Stimulated activated naive CD8-positive, alpha-beta T cell treated with anti-CD3 and anti-CD28 coated beads, Interleukin-15, amount 100 ng/mL, for 72 hours (primary cell): ENCODE data around the gene PPFIBP1.
A peak's percentile ranks its signal among the peaks of the same experiment; 100 is the strongest.

Source experiments
- ATAC-seq: fragments of 150-1000 bp; cut with Tn5 transposase; 2 replicates; pipeline ENCODE4 v1.10.0; 2021; ENCODE audit warnings: mild to moderate bottlenecking, moderate library complexity
- DNase-seq, 2 donors: peaks; one replicate each; pipeline ENCODE4 v3.0.0; 2021 to 2022
- H3K27ac Mint-ChIP-seq, 2 donors: one replicate each; pipeline ENCODE4 v1.8.0; 2022; ENCODE audit warnings: mild to moderate bottlenecking in 2 of 2, mixed read lengths in 2 of 2, moderate library complexity in 2 of 2
- H3K27me3 Mint-ChIP-seq: one replicate; pipeline ENCODE4 v1.8.0; 2022; ENCODE audit warnings: mixed read lengths
- H3K4me1 Mint-ChIP-seq: one replicate; pipeline ENCODE4 v1.8.0; 2022; ENCODE audit warnings: mild to moderate bottlenecking, mixed read lengths
- H3K4me3 Mint-ChIP-seq, 2 donors: one replicate each; pipeline ENCODE4 v1.8.0; 2022; ENCODE audit warnings: mild to moderate bottlenecking in 2 of 2, mixed read lengths in 2 of 2, moderate library complexity in 1 of 2
- H3K9me3 Mint-ChIP-seq, 2 donors: one replicate each; pipeline ENCODE4 v1.8.0; 2022; ENCODE audit warnings: mixed read lengths in 2 of 2

Gene PPFIBP1

DNA sequence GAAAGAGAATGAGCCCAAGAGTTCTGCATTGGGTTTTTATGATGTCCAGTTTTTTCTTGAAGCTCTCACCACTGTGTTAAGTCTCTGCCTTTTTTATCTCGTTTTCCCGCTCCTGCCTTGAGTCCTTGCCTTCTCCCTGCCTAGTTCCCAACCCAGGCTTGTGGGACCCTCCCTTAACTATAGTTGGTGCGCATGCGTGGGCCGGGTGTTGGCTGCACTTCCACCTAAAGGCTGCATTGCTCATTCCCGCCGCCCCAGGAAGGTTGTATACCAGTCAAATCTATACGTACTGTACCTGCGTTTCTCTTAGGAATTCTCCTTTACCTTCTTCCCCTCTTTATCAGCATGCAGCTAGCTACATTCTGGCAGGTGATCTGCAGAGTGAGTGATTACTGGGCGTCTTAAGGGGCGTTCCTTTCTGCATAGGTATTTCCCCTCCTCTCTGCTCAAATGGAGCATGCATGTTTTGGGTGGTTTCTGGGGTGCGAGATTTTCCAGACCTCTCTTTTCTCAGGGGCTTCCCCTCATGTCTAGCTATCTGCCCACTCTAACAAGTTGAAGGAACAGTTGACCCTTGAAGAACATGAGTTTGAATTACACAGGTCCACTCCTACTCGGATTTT is 165.7 kb downstream of the PPFIBP1 start:
- H3K4me1 Mint-ChIP-seq, result no peaks in the 10 kb centered on the region
- DNase-seq (no peak), ATAC-seq (no peak)
- H3K27me3 Mint-ChIP-seq, result no peaks in the 10 kb centered on the region
- H3K27ac Mint-ChIP-seq, result no peak overlapping the region
- no peaks in the 10 kb centered on the region for H3K9me3 Mint-ChIP-seq
- no peak overlapping the region for H3K4me3 Mint-ChIP-seq

GRCh38 chr12:27693403-27693802 is 169.4 kb downstream of the PPFIBP1 start:
- ATAC-seq (no peak), DNase-seq (no peak)
- no peaks in the 10 kb centered on the region for H3K9me3 Mint-ChIP-seq
- H3K4me3 Mint-ChIP-seq, result no peak overlapping the region
- H3K27ac Mint-ChIP-seq, result no peak overlapping the region
- H3K4me1 Mint-ChIP-seq, result no peaks in the 10 kb centered on the region
- no peaks in the 10 kb centered on the region for H3K27me3 Mint-ChIP-seq

- DNase-seq, result no peak
- H3K4me1 Mint-ChIP-seq, result no peaks in the 10 kb centered on the region
- no peak overlapping the region for H3K27ac Mint-ChIP-seq
Measured at GRCh38 chr12:27695556-27696292, 171.7 kb downstream of the PPFIBP1 start.

GRCh38 chr12:27696293-27696652 is 172.3 kb downstream of the PPFIBP1 start, which contains the start of gene REP15:
Gene REP15 (plus strand): TSS chr12:27696447. CDS start chr12:27696563, 116 bp downstream.
- DNase-seq, result no peak
- Mint-ChIP-seq H3K27me3 (no peaks in the 10 kb centered on the region), H3K27ac (no peak within 1 kb of the TSS)

More at GRCh38 chr12:27695556-27696292, 171.7 kb downstream of the PPFIBP1 start:
- no peaks in the 10 kb centered on the region for H3K27me3 Mint-ChIP-seq
- no peak for ATAC-seq
- H3K4me3 Mint-ChIP-seq, result no peak overlapping the region
- no peaks in the 10 kb centered on the region for H3K9me3 Mint-ChIP-seq

GRCh38 chr12:27696864-27697564 is 173.0 kb downstream of the PPFIBP1 start:
- Mint-ChIP-seq H3K9me3 (no peaks in the 10 kb centered on the region), H3K4me3 (no peak overlapping the region), H3K27me3 (no peaks in the 10 kb centered on the region), H3K4me1 (no peaks in the 10 kb centered on the region), H3K27ac (no peak overlapping the region)
- DNase-seq, result no peak
- ATAC-seq, result no peak

More at GRCh38 chr12:27696293-27696652, 172.3 kb downstream of the PPFIBP1 start, which contains the start of gene REP15:
- no peak for ATAC-seq
- no peak within 1 kb of the TSS for H3K4me3 Mint-ChIP-seq
- no peaks in the 10 kb centered on the region for H3K9me3 Mint-ChIP-seq
- no peaks in the 10 kb centered on the region for H3K4me1 Mint-ChIP-seq

GRCh38 chr12:27703720-27704452 is 179.9 kb downstream of the PPFIBP1 start:
- ATAC-seq (peak; percentile 98), DNase-seq (peak; percentile 66 to 77)
- Mint-ChIP-seq H3K27ac (peak overlapping the region in 1 of 2 donors; percentile 87), H3K4me3 (no peak overlapping the region), H3K4me1 (peaks cover 6% of the 10 kb centered on the region), H3K27me3 (no peaks in the 10 kb centered on the region), H3K9me3 (no peaks in the 10 kb centered on the region)

DNA sequence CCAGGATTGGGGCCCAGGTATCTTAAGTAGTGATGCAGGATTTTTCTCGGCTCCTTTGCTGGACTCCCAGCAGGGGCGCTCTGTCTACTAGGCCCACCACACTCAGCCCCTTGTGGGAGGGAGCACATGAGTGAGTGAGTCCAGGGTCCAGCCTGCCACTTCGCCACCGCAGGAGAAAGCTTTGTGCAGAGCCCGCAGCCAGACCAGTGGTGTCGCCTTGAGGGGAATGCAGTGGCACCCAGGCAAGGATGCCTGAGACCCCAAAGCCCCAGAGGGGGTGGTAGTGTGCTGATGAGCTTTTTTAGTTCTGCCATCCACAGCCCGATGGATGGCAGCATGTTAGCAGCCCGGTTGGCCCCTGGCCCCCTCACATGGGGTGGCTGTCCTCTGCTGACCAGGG is 181.3 kb downstream of the PPFIBP1 start:
- no peaks in the 10 kb centered on the region for H3K9me3 Mint-ChIP-seq
- H3K27ac Mint-ChIP-seq, result no peak overlapping the region
- no peak for DNase-seq
- no peaks in the 10 kb centered on the region for H3K27me3 Mint-ChIP-seq
- no peak for ATAC-seq
- H3K4me1 Mint-ChIP-seq, result peaks cover 6% of the 10 kb centered on the region
- no peak overlapping the region for H3K4me3 Mint-ChIP-seq

DNA sequence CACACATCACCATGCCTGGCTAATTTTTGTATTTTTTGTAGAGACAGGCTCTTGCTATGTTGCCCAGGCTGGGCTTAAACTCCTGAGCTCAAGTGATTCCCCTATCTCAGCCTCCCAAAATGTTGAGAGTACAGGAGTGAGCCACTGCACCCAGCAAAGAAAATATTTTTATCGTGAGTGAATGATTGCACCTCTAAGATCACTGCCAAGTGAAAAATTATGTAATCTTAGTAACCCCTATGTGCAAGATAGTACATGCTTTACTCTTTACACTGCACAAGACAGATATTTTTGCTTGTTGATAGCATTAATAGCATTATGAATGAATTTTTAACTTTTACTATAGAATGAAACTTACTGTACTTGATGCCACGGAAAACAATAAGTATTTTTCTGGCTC is 183.2 kb downstream of the PPFIBP1 start:
- H3K27ac Mint-ChIP-seq, result no peak overlapping the region
- peaks cover 13% of the 10 kb centered on the region for H3K4me1 Mint-ChIP-seq
- H3K27me3 Mint-ChIP-seq, result no peaks in the 10 kb centered on the region
- ATAC-seq, result no peak
- H3K4me3 Mint-ChIP-seq, result no peak overlapping the region
- H3K9me3 Mint-ChIP-seq, result no peaks in the 10 kb centered on the region
- no peak for DNase-seq

DNA sequence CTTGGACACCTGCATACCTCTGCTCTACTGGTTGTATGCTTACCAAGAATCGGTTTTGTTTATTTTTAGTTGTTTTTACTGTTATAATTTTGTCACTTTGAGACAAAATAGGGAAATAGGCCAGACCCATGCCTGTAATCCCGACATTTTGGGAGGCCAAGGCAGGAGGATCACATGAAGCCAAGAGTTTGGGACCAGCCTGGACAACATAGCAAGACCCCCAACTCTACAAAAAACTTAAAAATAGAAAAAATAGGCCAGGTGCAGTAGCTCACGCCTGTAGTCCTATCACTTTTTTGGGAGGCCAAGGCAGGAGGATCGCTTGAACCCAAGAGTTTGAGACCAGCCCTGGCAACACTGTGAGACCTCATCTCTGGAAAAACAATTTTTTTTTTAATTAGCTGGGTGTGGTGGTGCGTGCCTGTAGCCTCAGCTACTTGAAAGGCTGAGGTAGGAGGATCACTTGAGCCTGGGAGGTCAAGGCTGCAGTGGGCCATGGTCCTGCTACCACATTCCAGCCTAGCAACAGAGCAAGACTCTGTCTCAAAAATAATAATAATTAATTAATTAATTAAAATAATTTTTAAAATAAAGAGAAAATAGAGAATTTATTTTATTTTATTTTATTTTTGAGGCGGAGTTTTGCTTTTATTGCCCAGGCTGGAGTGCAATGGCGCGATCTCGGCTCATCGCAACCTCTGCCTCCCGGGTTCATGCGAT is 185.4 kb downstream of the PPFIBP1 start:
- Mint-ChIP-seq H3K4me1 (peaks cover 26% of the 10 kb centered on the region), H3K9me3 (no peaks in the 10 kb centered on the region), H3K4me3 (peak overlapping the region; percentile 91 to 98), H3K27me3 (no peaks in the 10 kb centered on the region), H3K27ac (peak overlapping the region in 1 of 2 donors; percentile 7)
- ATAC-seq, result no peak
- no peak for DNase-seq

GRCh38 chr12:27709932-27710591 is 186.1 kb downstream of the PPFIBP1 start:
- H3K27me3 Mint-ChIP-seq, result no peaks in the 10 kb centered on the region
- no peaks in the 10 kb centered on the region for H3K9me3 Mint-ChIP-seq
- peak overlapping the region; percentile 91 to 98 for H3K4me3 Mint-ChIP-seq
- H3K4me1 Mint-ChIP-seq, result peaks cover 26% of the 10 kb centered on the region
- peak overlapping the region; percentile 98 for H3K27ac Mint-ChIP-seq
- ATAC-seq (peak; percentile 65), DNase-seq (no peak)

DNA sequence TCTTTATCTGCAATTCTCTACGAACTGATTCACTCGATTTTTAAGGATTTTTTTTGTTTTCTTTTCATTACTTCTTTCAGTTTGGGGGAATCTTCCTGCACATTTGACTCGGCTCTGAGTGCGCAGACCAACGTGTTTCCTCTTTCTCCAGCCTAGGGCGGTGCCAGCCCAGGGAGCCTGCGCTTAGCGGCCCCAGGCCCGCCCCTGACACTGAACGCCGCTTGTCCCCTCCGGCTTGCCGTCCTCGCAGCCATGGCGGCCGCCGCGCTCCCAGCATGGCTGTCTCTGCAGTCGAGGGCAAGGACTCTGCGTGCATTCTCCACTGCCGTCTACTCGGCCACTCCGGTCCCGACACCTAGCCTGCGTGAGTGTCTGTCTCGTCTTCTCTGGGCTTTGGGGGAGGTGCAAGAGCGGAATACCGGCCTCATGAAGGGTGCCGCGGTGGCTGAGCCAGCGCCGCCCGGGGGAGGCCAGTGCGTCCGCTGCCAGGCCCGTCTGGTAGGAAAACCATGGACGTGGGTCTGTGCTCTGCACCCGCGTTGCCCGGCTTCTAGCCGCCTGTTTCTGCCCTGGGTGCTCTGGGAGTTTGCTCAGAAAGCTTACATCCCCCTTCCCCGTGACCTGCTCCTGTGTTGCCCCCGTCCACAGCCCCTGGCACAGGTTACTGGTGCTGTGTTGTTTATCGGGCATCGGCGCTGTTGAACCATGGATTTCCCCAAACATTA is 186.7 kb downstream of the PPFIBP1 start, which contains the start of gene MRPS35:
TSS of gene MRPS35 (plus strand) at position 241 of the 725 bp plus-strand sequence. CDS start at position 253, 12 bp downstream.
- DNase-seq (peak; percentile 89 to 93), ATAC-seq (peak; percentile 98)
- Mint-ChIP-seq H3K4me1 (peaks cover 26% of the 10 kb centered on the region), H3K27ac (peak within 1 kb of the TSS; percentile 98), H3K4me3 (peak within 1 kb of the TSS; percentile 91 to 98), H3K27me3 (no peaks in the 10 kb centered on the region), H3K9me3 (no peaks in the 10 kb centered on the region)

- H3K4me1 Mint-ChIP-seq, result peaks cover 26% of the 10 kb centered on the region
- H3K27me3 Mint-ChIP-seq, result no peaks in the 10 kb centered on the region
- no peaks in the 10 kb centered on the region for H3K9me3 Mint-ChIP-seq
- peak; percentile 13 for ATAC-seq
- H3K4me3 Mint-ChIP-seq, result peak overlapping the region; percentile 91 to 98
- peak overlapping the region; percentile 98 for H3K27ac Mint-ChIP-seq
- DNase-seq, result peak in 1 of 2 donors; percentile 12
Measured at GRCh38 chr12:27711317-27711682, 187.3 kb downstream of the PPFIBP1 start.

DNA sequence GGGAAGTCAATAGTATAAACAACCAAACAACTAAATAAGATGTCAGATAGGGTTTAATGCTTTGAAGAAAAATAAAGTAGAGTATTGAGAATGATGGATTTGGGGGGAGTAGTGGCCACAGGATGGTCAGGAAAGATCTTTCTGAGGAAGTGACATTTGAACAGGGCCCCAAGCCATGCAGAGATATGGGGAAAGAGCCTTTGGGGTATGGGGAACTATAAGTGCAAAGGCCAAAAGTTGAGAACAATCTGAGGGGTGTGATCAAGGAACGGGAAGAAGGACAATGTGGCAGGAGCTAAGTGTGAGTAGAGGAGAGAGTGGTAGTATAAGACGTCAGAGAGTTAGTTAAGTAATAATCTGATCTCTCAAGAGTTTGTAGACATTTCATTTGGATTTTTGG is 188.0 kb downstream of the PPFIBP1 start:
- ATAC-seq (no peak), DNase-seq (no peak)
- no peaks in the 10 kb centered on the region for H3K9me3 Mint-ChIP-seq
- H3K4me1 Mint-ChIP-seq, result peaks cover 26% of the 10 kb centered on the region
- H3K27me3 Mint-ChIP-seq, result no peaks in the 10 kb centered on the region
- peak overlapping the region; percentile 91 to 98 for H3K4me3 Mint-ChIP-seq
- H3K27ac Mint-ChIP-seq, result peak overlapping the region in 1 of 2 donors; percentile 45

- Mint-ChIP-seq H3K4me3 (no peak overlapping the region), H3K4me1 (no peaks in the 10 kb centered on the region), H3K9me3 (no peaks in the 10 kb centered on the region), H3K27me3 (no peaks in the 10 kb centered on the region), H3K27ac (no peak overlapping the region)
- DNase-seq (no peak), ATAC-seq (no peak)
Measured at GRCh38 chr12:27723212-27723611, 199.2 kb downstream of the PPFIBP1 start.
